GM19395 (cell line): ENCODE data around the gene HOMER2.

Source experiments
- ATAC-seq: cut with Tn5 transposase; IDR thresholded peaks from one replicate; pipeline ENCODE4 v1.9.1; 2021; ENCODE audit warnings: mild to moderate bottlenecking, moderate library complexity; ENCODE audit not compliant: unreplicated experiment

HOMER2 gene

GRCh38 chr15:82804575-82804949, 148.0 kb downstream of the HOMER2 start:
- ATAC-seq = no peak

- ATAC-seq = no peak
These were observed 148.5 kb downstream of the HOMER2 start for GRCh38 chr15:82803793-82804574.

- ATAC-seq = no peak
These were observed 150.0 kb downstream of the HOMER2 start for GRCh38 chr15:82802497-82802896.

- ATAC-seq = no peak
These were observed 153.2 kb downstream of the HOMER2 start for GRCh38 chr15:82799183-82799841.
